ENCODE data around the gene TTC21A. TPM values are rescaled to one million over a fixed set of nuclear protein-coding genes. Genes with fewer than 3 reads are reported as not detected.

The TTC21A gene
- total and polyA plus RNA-seq, 3 donors from 2014 or later = 74.3 to 266 (median 101) TPM

GRCh38 chr3:39136533-39137434 is 29.3 kb downstream of the TTC21A start:
- WGBS, 2 donors = 97% methylated on average over 12 to 21 of the region's 21 CpGs
- Histone ChIP-seq H3K4me1 (peaks cover 10% of the 10 kb centered on the region), H3K36me3 (ENCODE audit: low read depth, missing control alignments) (no peaks in the 10 kb centered on the region), H3K27ac (no peak overlapping the region), H3K9me3 (no peaks in the 10 kb centered on the region), H3K27me3 (no peaks in the 10 kb centered on the region), H3K4me3 (no peak overlapping the region)
- intact Hi-C loops (cut with DNase I; ENCODE audit: low total_unique reads) = no loop called here
- no peak for DNase-seq
- TF ChIP-seq POLR2A (IDR thresholded peaks at IDR 0.05) (no peak), CTCF (IDR thresholded peaks at IDR 0.05) (no peak)

GRCh38 chr3:39137435-39137936 is 30.0 kb downstream of the TTC21A start:
- peaks cover 15% of the 10 kb centered on the region for H3K4me1 ChIP-seq
- no peak for DNase-seq
- 94 to 98% methylated on average over 18 of the region's 18 CpGs for WGBS, 2 donors
- H3K27ac ChIP-seq = no peak overlapping the region
- intact Hi-C loops (cut with DNase I; ENCODE audit: low total_unique reads) = no loop called here
- H3K36me3 ChIP-seq (ENCODE audit: low read depth, missing control alignments) = no peaks in the 10 kb centered on the region
- H3K4me3 ChIP-seq = no peak overlapping the region
- TF ChIP-seq POLR2A (IDR thresholded peaks at IDR 0.05) (no peak), CTCF (IDR thresholded peaks at IDR 0.05) (no peak)
- no peaks in the 10 kb centered on the region for H3K27me3 ChIP-seq
- no peaks in the 10 kb centered on the region for H3K9me3 ChIP-seq

- H3K27me3 ChIP-seq = no peaks in the 10 kb centered on the region
- no peaks in the 10 kb centered on the region for H3K36me3 ChIP-seq (ENCODE audit: low read depth, missing control alignments)
- H3K27ac ChIP-seq = no peak overlapping the region
- H3K4me3 ChIP-seq = no peak overlapping the region
- intact Hi-C loops (cut with DNase I; ENCODE audit: low total_unique reads) = no loop called here
- no peaks in the 10 kb centered on the region for H3K9me3 ChIP-seq
- H3K4me1 ChIP-seq = peaks cover 15% of the 10 kb centered on the region
- WGBS, 2 donors = 84 to 94% methylated on average over 9 to 10 of the region's 10 CpGs
- no peak for TF ChIP-seq CTCF (IDR thresholded peaks at IDR 0.05)
- TF ChIP-seq POLR2A (IDR thresholded peaks at IDR 0.05) = no peak
- DNase-seq = no peak
These were observed 30.7 kb downstream of the TTC21A start for GRCh38 chr3:39137991-39138803.

GRCh38 chr3:39138804-39139415 is 31.4 kb downstream of the TTC21A start:
- Histone ChIP-seq H3K4me1 (peaks cover 15% of the 10 kb centered on the region), H3K27me3 (no peaks in the 10 kb centered on the region), H3K9me3 (no peaks in the 10 kb centered on the region), H3K4me3 (no peak overlapping the region), H3K36me3 (ENCODE audit: low read depth, missing control alignments) (no peaks in the 10 kb centered on the region), H3K27ac (no peak overlapping the region)
- no peak for TF ChIP-seq CTCF (IDR thresholded peaks at IDR 0.05)
- no peak for TF ChIP-seq POLR2A (IDR thresholded peaks at IDR 0.05)
- intact Hi-C loops (cut with DNase I; ENCODE audit: low total_unique reads) = no loop called here
- DNase-seq = no peak
- WGBS, 2 donors = 80 to 85% methylated on average over 6 to 7 of the region's 7 CpGs
